ENCODE results near the gene HRCT1.

DNA sequence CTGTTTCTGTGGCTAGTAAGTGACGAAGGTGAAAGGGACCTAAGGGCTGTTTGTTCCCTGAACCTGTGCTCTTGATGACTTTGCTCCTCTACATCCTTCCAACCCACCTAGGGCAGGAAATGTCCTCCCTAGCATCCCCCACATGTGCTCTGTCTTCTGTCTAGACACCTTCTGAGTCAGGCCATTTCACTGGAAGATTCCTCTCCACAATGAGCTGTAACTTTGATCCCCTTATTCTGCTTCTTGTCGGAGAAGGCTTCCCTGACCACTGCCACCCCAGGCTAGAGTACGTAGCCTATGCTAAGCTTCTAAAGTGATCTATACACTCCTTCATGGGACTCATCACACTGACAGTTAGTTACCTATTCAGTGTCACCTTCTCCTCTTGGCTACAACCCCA lies 25.0 kb downstream of the HRCT1 start:
- TF ChIP-seq, protein P1, sequence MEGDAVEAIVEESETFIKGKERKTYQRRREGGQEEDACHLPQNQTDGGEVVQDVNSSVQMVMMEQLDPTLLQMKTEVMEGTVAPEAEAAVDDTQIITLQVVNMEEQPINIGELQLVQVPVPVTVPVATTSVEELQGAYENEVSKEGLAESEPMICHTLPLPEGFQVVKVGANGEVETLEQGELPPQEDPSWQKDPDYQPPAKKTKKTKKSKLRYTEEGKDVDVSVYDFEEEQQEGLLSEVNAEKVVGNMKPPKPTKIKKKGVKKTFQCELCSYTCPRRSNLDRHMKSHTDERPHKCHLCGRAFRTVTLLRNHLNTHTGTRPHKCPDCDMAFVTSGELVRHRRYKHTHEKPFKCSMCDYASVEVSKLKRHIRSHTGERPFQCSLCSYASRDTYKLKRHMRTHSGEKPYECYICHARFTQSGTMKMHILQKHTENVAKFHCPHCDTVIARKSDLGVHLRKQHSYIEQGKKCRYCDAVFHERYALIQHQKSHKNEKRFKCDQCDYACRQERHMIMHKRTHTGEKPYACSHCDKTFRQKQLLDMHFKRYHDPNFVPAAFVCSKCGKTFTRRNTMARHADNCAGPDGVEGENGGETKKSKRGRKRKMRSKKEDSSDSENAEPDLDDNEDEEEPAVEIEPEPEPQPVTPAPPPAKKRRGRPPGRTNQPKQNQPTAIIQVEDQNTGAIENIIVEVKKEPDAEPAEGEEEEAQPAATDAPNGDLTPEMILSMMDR (IDR thresholded peaks at IDR 0.05), result no peak
- TF ChIP-seq POLR2A (IDR thresholded peaks at IDR 0.05) (no peak), POLR2AphosphoS5 (IDR thresholded peaks at IDR 0.05) (no peak), EP300 (IDR thresholded peaks at IDR 0.05) (no peak)

Data from gastroesophageal sphincter (tissue), 3 donors.